MM.1S (cell line): ENCODE data around the gene NDUFA1.
A peak's percentile ranks its signal among the peaks of the same experiment; 100 is the strongest.

Source experiments
- DNase-seq: peaks from one replicate; pipeline ENCODE4 v3.0.0-alpha.2; 2015
- H2AFZ ChIP-seq: fragments of 300-600 bp; sonication (generic); 2 replicates; pipeline ENCODE4 v1.6.0; 2016; ENCODE audit warnings: antibody characterized with exemption, low read length
- H3F3A ChIP-seq: fragments of 300-600 bp; sonication (generic); 2 replicates; pipeline ENCODE4 v1.6.1; 2016; ENCODE audit warnings: mild to moderate bottlenecking, antibody characterized with exemption, low read length, moderate library complexity, mixed read lengths; ENCODE audit not compliant: insufficient read depth
- H3K27ac ChIP-seq: fragments of 300-600 bp; sonication (generic); 2 replicates; pipeline ENCODE4 v1.5.1; 2016; ENCODE audit warnings: mild to moderate bottlenecking, low read length
- H3K27me3 ChIP-seq: fragments of 300-600 bp; sonication (generic); replicated peaks from 2 replicates; pipeline ENCODE4 v1.6.0; 2016; ENCODE audit warnings: low read length; ENCODE audit not compliant: insufficient read depth
- H3K36me3 ChIP-seq: fragments of 300-600 bp; sonication (generic); replicated peaks from 2 replicates; pipeline ENCODE4 v1.6.1; 2016; ENCODE audit warnings: mild to moderate bottlenecking, low read length, mixed read lengths; ENCODE audit not compliant: insufficient read depth
- H3K4me1 ChIP-seq: fragments of 300-600 bp; sonication (generic); 2 replicates; pipeline ENCODE4 v1.6.1; 2016; ENCODE audit warnings: low read length, mixed read lengths
- H3K4me2 ChIP-seq: fragments of 300-600 bp; sonication (generic); 2 replicates; pipeline ENCODE4 v1.6.0; 2016; ENCODE audit warnings: low read depth, low read length
- H3K4me3 ChIP-seq: fragments of 300-600 bp; sonication (generic); 2 replicates; pipeline ENCODE4 v1.5.1; 2016; ENCODE audit warnings: low read length, mixed read lengths
- H3K79me2 ChIP-seq: fragments of 300-600 bp; sonication (generic); 2 replicates; pipeline ENCODE4 v1.6.1; 2016; ENCODE audit warnings: mixed run types, low read length, mixed read lengths
- H3K9ac ChIP-seq: fragments of 300-600 bp; sonication (generic); 2 replicates; pipeline ENCODE4 v1.6.1; 2016; ENCODE audit warnings: low read length, mixed read lengths
- H3K9me2 ChIP-seq: fragments of 300-600 bp; sonication (generic); replicated peaks from 2 replicates; pipeline ENCODE4 v1.6.1; 2016; ENCODE audit warnings: mild to moderate bottlenecking, low read length, mixed read lengths; ENCODE audit not compliant: insufficient read depth
- H3K9me3 ChIP-seq: fragments of 300-600 bp; sonication (generic); replicated peaks from 2 replicates; pipeline ENCODE4 v1.6.1; 2016; ENCODE audit warnings: mild to moderate bottlenecking, low read length, mixed read lengths; ENCODE audit not compliant: insufficient read depth
- H4K20me1 ChIP-seq: fragments of 300-600 bp; sonication (generic); 2 replicates; pipeline ENCODE4 v1.6.1; 2016; ENCODE audit warnings: mild to moderate bottlenecking, low read length, moderate library complexity, mixed read lengths; ENCODE audit not compliant: insufficient read depth
- EZH2 ChIP-seq: fragments of 300-600 bp; sonication (generic); optimal IDR thresholded peaks from 2 replicates; pipeline ENCODE3; 2017; ENCODE audit warnings: low read depth, mild to moderate bottlenecking, antibody characterized with exemption, low read length, mixed read lengths
- EZH2phosphoT487 ChIP-seq: fragments of 300-600 bp; sonication (generic); IDR thresholded peaks from 2 replicates; pipeline ENCODE4 v1.6.1; 2018; ENCODE audit warnings: antibody characterized with exemption, low read length
- TF ChIP-seq, protein P1 (sequence below): fragments of 300-600 bp; sonication (generic); IDR thresholded peaks from 2 replicates; pipeline ENCODE4 v1.5.1; 2016; ENCODE audit warnings: antibody characterized with exemption, low read length, mixed read lengths

NDUFA1 gene

DNA sequence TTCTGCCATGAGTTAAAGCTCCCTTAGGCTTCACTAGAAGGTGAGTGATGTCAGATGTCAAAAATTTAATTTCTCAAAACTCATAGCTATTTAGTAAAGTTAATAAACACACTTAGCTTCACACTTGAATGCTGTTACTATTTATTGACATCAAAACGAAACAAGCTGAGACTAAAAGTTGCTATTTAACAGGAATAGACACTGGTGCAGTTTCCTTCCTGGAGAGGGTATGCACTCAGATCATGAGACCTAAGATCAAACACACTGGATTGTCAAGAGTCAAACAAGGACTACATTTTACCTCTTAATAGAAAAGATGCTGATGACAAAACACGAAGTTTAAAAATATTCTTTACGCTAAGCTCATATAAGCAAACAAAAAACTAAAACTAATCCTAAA is 37.7 kb upstream of the NDUFA1 start:
- H3K4me3 ChIP-seq, result peak overlapping the region; percentile 28; the same call in 1 of the 2 replicates
- H3K4me2 ChIP-seq, result peak overlapping the region; percentile 66
- H3K27me3 ChIP-seq, result no peaks in the 10 kb centered on the region
- peak overlapping the region; percentile 70; the same call in 1 of the 2 replicates for H3K27ac ChIP-seq
- H3K79me2 ChIP-seq, result no peaks in the 10 kb centered on the region
- H3K9me2 ChIP-seq, result no peaks in the 10 kb centered on the region
- no peaks in the 10 kb centered on the region for H3K9me3 ChIP-seq
- H3K9ac ChIP-seq, result peak overlapping the region; percentile 19; the same call in 1 of the 2 replicates
- H4K20me1 ChIP-seq, result no peaks in the 10 kb centered on the region
- H2AFZ ChIP-seq, result peak overlapping the region; percentile 36; the same call in 1 of the 2 replicates
- H3K4me1 ChIP-seq, result peaks cover 25% of the 10 kb centered on the region
- peak; percentile 60 for DNase-seq
- no peaks in the 10 kb centered on the region for H3F3A ChIP-seq
- no peaks in the 10 kb centered on the region for H3K36me3 ChIP-seq
- TF ChIP-seq EZH2 (no peak), EZH2phosphoT487 (no peak)
- TF ChIP-seq, protein P1, sequence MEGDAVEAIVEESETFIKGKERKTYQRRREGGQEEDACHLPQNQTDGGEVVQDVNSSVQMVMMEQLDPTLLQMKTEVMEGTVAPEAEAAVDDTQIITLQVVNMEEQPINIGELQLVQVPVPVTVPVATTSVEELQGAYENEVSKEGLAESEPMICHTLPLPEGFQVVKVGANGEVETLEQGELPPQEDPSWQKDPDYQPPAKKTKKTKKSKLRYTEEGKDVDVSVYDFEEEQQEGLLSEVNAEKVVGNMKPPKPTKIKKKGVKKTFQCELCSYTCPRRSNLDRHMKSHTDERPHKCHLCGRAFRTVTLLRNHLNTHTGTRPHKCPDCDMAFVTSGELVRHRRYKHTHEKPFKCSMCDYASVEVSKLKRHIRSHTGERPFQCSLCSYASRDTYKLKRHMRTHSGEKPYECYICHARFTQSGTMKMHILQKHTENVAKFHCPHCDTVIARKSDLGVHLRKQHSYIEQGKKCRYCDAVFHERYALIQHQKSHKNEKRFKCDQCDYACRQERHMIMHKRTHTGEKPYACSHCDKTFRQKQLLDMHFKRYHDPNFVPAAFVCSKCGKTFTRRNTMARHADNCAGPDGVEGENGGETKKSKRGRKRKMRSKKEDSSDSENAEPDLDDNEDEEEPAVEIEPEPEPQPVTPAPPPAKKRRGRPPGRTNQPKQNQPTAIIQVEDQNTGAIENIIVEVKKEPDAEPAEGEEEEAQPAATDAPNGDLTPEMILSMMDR, result no peak

DNA sequence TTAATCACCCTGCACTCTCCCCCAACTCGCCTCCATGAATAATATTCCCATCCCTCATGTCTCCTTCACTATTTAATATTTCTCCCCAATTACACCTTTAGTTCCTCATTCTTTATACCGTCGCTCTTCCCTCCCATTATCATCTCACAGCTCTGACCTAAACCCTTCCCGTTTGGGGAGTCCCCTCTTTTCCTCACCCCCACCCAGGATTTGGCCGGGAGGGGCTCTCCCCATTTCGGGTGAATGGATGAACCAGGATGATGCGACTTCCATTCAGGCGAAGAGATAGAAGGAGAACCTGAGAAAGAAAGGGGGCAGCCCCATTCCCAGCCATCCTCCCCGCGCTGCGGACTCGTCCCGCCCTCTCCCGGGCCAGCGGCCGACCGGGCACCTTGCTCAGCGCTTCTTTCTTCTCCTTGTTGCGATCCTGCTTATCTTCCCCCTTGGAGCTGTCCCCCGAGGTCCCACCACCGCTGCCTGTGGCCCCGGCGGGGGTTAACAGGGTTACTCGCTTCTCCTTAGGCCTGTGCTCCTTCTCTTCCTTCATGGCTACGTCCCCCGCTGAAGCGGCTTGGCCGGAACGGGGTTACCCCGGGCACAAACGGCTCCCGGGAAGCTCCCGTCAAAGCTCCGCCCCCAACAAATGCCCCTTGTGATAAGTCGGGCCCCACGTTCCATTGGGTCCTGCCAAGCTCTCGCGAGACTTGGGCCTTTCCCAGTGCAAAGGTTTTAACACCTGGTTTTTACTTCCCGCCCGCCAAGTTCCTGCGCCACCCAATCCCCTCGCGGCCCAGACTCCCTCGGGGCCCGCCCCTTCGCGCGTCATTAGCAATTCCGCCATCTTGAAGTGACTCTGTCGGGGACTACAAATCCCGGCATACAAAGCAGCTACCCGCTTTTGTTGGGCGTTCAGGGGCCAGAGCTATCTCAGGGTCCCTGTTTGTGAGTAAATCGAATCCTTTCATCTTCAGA is 19.0 kb upstream of the NDUFA1 start, which contains the start of gene UPF3B:
UPF3B (minus strand) TSS at position 582 of the 972 bp plus-strand sequence; CDS start at position 547, 35 bp downstream.
- Histone ChIP-seq H3K79me2 (peaks cover 21% of the 10 kb centered on the region), H3K4me3 (peak within 1 kb of the TSS; percentile 91), H3K27ac (peak within 1 kb of the TSS; percentile 72; the same call in 1 of the 2 replicates), H3F3A (no peaks in the 10 kb centered on the region), H3K36me3 (no peaks in the 10 kb centered on the region; the same call in 1 of the 2 replicates), H3K4me2 (peak within 1 kb of the TSS; percentile 66), H3K9me2 (no peaks in the 10 kb centered on the region), H2AFZ (peak within 1 kb of the TSS; percentile 75), H4K20me1 (no peaks in the 10 kb centered on the region), H3K9ac (peak within 1 kb of the TSS; percentile 89), H3K9me3 (no peaks in the 10 kb centered on the region), H3K27me3 (no peaks in the 10 kb centered on the region), H3K4me1 (no peaks in the 10 kb centered on the region)
- DNase-seq, result peak; percentile 98
- TF ChIP-seq, protein P1, result no peak
- no peak for TF ChIP-seq EZH2
- no peak for TF ChIP-seq EZH2phosphoT487

DNA sequence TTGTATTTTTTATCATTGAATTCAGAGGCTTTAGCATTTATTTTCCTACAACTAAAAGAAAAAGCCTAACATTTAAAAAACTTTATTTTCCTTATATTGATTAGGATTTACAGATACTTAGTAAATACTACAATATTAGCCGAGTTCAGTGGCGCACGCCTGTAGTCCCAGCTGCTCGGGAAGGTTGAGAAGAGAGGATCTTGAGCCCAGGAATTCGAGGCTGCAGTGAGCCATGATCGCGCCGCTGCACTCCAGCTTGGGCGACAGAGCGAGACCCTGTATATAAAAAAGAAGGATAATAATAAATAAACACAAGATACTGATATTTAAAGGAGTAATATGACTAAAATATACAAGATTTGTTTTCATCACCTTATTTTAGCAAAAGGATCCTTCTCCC is 18.2 kb upstream of the NDUFA1 start:
- H3F3A ChIP-seq, result no peaks in the 10 kb centered on the region
- H3K36me3 ChIP-seq, result no peaks in the 10 kb centered on the region; the same call in 1 of the 2 replicates
- DNase-seq, result no peak
- no peaks in the 10 kb centered on the region for H4K20me1 ChIP-seq
- H3K79me2 ChIP-seq, result peaks cover 21% of the 10 kb centered on the region
- H3K27ac ChIP-seq, result no peak overlapping the region
- H3K9me3 ChIP-seq, result no peaks in the 10 kb centered on the region
- H3K4me1 ChIP-seq, result no peaks in the 10 kb centered on the region
- TF ChIP-seq EZH2 (no peak), EZH2phosphoT487 (no peak)
- TF ChIP-seq, protein P1, result no peak
- H2AFZ ChIP-seq, result peak overlapping the region; percentile 43; the same call in 1 of the 2 replicates
- H3K4me2 ChIP-seq, result peak overlapping the region; percentile 55
- H3K9ac ChIP-seq, result peak overlapping the region; percentile 30; the same call in 1 of the 2 replicates
- peak overlapping the region; percentile 49 for H3K4me3 ChIP-seq
- H3K27me3 ChIP-seq, result no peaks in the 10 kb centered on the region
- H3K9me2 ChIP-seq, result no peaks in the 10 kb centered on the region
